Activated CD4-positive, alpha-beta T cell treated with anti-CD3 and anti-CD28 coated beads, Interleukin-2, amount 10 ng/mL, durations not matched to agents 7 days and 5 days (primary cell): Measurements from ENCODE around the gene FKBP7. TPM values are rescaled to one million over a fixed set of nuclear protein-coding genes. Genes with fewer than 3 reads are reported as not detected.
"Not testable (repeated sequence)": the region's sequence is repeated elsewhere in the genome, so short reads cannot be mapped to it uniquely, and the experiment has no call there.

Source experiments
- CTCF ChIA-PET: fragments of 350-600 bp; sonication (Branson Sonifier 250); formaldehyde crosslinking; loops from one replicate; lab custom pipeline; 2021; ENCODE audit warnings: antibody characterized with exemption; lab: Charles Lee
- POLR2A ChIA-PET: fragments of 350-600 bp; sonication (Branson Sonifier 250); formaldehyde crosslinking; loops from one replicate; lab custom pipeline; 2021; ENCODE audit warnings: antibody characterized with exemption; lab: Charles Lee
- DNase-seq: peaks from one replicate; pipeline ENCODE4 v3.0.0-alpha.2; 2020
- H3K27ac Mint-ChIP-seq: one replicate; pipeline ENCODE4 v1.8.0; 2021; ENCODE audit warnings: mild to moderate bottlenecking, moderate library complexity, mixed read lengths
- H3K27me3 Mint-ChIP-seq: one replicate; pipeline ENCODE4 v1.8.0; 2021; ENCODE audit warnings: mixed read lengths
- H3K36me3 Mint-ChIP-seq: one replicate; pipeline ENCODE4 v1.8.0; 2021; ENCODE audit warnings: low read depth, mixed read lengths
- H3K4me1 Mint-ChIP-seq: one replicate; pipeline ENCODE4 v1.8.0; 2021; ENCODE audit warnings: mixed read lengths
- H3K4me3 Mint-ChIP-seq: one replicate; pipeline ENCODE4 v1.8.0; 2021; ENCODE audit warnings: mild to moderate bottlenecking, moderate library complexity, mixed read lengths
- H3K9me3 Mint-ChIP-seq: one replicate; pipeline ENCODE4 v1.8.0; 2021; ENCODE audit warnings: mixed read lengths
- total RNA-seq, 2 experiments: library from RNA; stranded (reverse); gene quantifications; one replicate each; pipeline ENCODE4 v1.2.3, GENCODE V29; 2021

Gene FKBP7
- total RNA-seq, 2 experiments from 2014 or later = 1.4 to 2.1 TPM

- DNase-seq = no peak
- peaks cover 25% of the 10 kb centered on the region for H3K9me3 Mint-ChIP-seq
- no peak overlapping the region for H3K27ac Mint-ChIP-seq
- H3K27me3 Mint-ChIP-seq = no peaks in the 10 kb centered on the region
- H3K4me3 Mint-ChIP-seq = no peak overlapping the region
- ChIA-PET CTCF (interaction anchor here (1.3 to 2.7 kb wide), 3 partner anchors 8 to 23 kb away, joined by 4 to 13 read pairs (median 6); no protein-coding TSS in a partner anchor), POLR2A (no interaction called here)
- peaks cover 75% of the 10 kb centered on the region for H3K36me3 Mint-ChIP-seq
- peaks cover 3% of the 10 kb centered on the region for H3K4me1 Mint-ChIP-seq
Observed at GRCh38 chr2:178427458-178427857, 50.9 kb downstream of the FKBP7 start.

GRCh38 chr2:178426388-178426787 lies 52.0 kb downstream of the FKBP7 start:
- DNase-seq = no peak
- Mint-ChIP-seq H3K9me3 (peaks cover 25% of the 10 kb centered on the region), H3K4me1 (peaks cover 3% of the 10 kb centered on the region), H3K36me3 (peaks cover 73% of the 10 kb centered on the region), H3K4me3 (no peak overlapping the region), H3K27ac (no peak overlapping the region), H3K27me3 (no peaks in the 10 kb centered on the region)
- CTCF ChIA-PET = interaction anchor here (1.1 to 1.5 kb wide), 3 partner anchors 9 to 12 kb away, joined by 3 to 6 read pairs (median 6); no protein-coding TSS in a partner anchor
- POLR2A ChIA-PET = no interaction called here

GRCh38 chr2:178425255-178425827 lies 53.1 kb downstream of the FKBP7 start:
- no peak overlapping the region for H3K4me3 Mint-ChIP-seq
- DNase-seq = no peak
- ChIA-PET CTCF (interaction anchor here (1.3 to 1.5 kb wide), 3 partner anchors 9 to 11 kb away, joined by 3 to 6 read pairs (median 4); no protein-coding TSS in a partner anchor), POLR2A (no interaction called here)
- no peak overlapping the region for H3K27ac Mint-ChIP-seq
- peaks cover 68% of the 10 kb centered on the region for H3K36me3 Mint-ChIP-seq
- H3K9me3 Mint-ChIP-seq = peaks cover 25% of the 10 kb centered on the region
- no peaks in the 10 kb centered on the region for H3K27me3 Mint-ChIP-seq
- peaks cover 7% of the 10 kb centered on the region for H3K4me1 Mint-ChIP-seq

- CTCF ChIA-PET = interaction anchor here (0.9 to 2.0 kb wide), 2 partner anchors 9 to 19 kb away, joined by 3 to 11 read pairs; no protein-coding TSS in a partner anchor
- H3K27me3 Mint-ChIP-seq, H3K27ac Mint-ChIP-seq, DNase-seq, POLR2A ChIA-PET, H3K4me3 Mint-ChIP-seq: not testable (repeated sequence)
- H3K4me1 Mint-ChIP-seq = peaks cover 17% of the 10 kb centered on the region
- peaks cover 25% of the 10 kb centered on the region for H3K9me3 Mint-ChIP-seq
- peaks cover 60% of the 10 kb centered on the region for H3K36me3 Mint-ChIP-seq
Observed at GRCh38 chr2:178423746-178424145, 54.7 kb downstream of the FKBP7 start.

GRCh38 chr2:178422097-178422496 lies 56.3 kb downstream of the FKBP7 start:
- no peak for DNase-seq
- CTCF ChIA-PET = interaction anchor here (2.0 kb wide), 1 partner anchor 8 kb away, joined by 11 read pairs; no protein-coding TSS in a partner anchor
- Mint-ChIP-seq H3K4me1 (peaks cover 24% of the 10 kb centered on the region), H3K9me3 (peaks cover 25% of the 10 kb centered on the region), H3K27me3 (no peaks in the 10 kb centered on the region), H3K4me3 (no peak overlapping the region), H3K36me3 (peaks cover 46% of the 10 kb centered on the region), H3K27ac (no peak overlapping the region)
- POLR2A ChIA-PET = no interaction called here

- Mint-ChIP-seq H3K36me3 (peaks cover 40% of the 10 kb centered on the region), H3K4me3 (no peak overlapping the region), H3K27me3 (no peaks in the 10 kb centered on the region), H3K9me3 (peaks cover 12% of the 10 kb centered on the region), H3K4me1 (peaks cover 33% of the 10 kb centered on the region), H3K27ac (no peak overlapping the region)
- DNase-seq = no peak
- ChIA-PET CTCF (interaction anchor here (1.0 to 1.2 kb wide), 3 partner anchors 14 to 62 kb away, joined by 3 read pairs; no protein-coding TSS in a partner anchor), POLR2A (interaction anchor here (0.6 kb wide), 1 partner anchor 38 kb away, joined by 3 read pairs; no protein-coding TSS in a partner anchor)
Observed at GRCh38 chr2:178420463-178420999, 57.9 kb downstream of the FKBP7 start.

- no peaks in the 10 kb centered on the region for H3K27me3 Mint-ChIP-seq
- H3K9me3 Mint-ChIP-seq = no peaks in the 10 kb centered on the region
- DNase-seq = peak; percentile 54
- ChIA-PET CTCF (interaction anchor here (0.6 to 2.2 kb wide), 13 partner anchors 9 to 307 kb away, joined by 3 to 13 read pairs (median 3); partner anchors contain the start of gene RBM45), POLR2A (interaction anchor here (1.0 kb wide), 1 partner anchor 145 kb away, joined by 3 read pairs; no protein-coding TSS in a partner anchor)
- no peak overlapping the region for H3K27ac Mint-ChIP-seq
- peaks cover 28% of the 10 kb centered on the region for H3K36me3 Mint-ChIP-seq
- peaks cover 39% of the 10 kb centered on the region for H3K4me1 Mint-ChIP-seq
- no peak overlapping the region for H3K4me3 Mint-ChIP-seq
Observed at GRCh38 chr2:178419123-178419522, 59.3 kb downstream of the FKBP7 start.

- Mint-ChIP-seq H3K27me3 (no peaks in the 10 kb centered on the region), H3K4me1 (peaks cover 39% of the 10 kb centered on the region), H3K36me3 (peaks cover 24% of the 10 kb centered on the region), H3K27ac (no peak overlapping the region), H3K9me3 (no peaks in the 10 kb centered on the region), H3K4me3 (no peak overlapping the region)
- POLR2A ChIA-PET = interaction anchor here (0.8 kb wide), 1 partner anchor 32 kb away, joined by 3 read pairs; the partner anchor contains the start of gene PRKRA
- CTCF ChIA-PET = interaction anchor here (0.8 to 2.2 kb wide), 7 partner anchors 10 to 305 kb away, joined by 3 to 13 read pairs (median 3); no protein-coding TSS in a partner anchor
- no peak for DNase-seq
Observed at GRCh38 chr2:178418426-178418825, 60.0 kb downstream of the FKBP7 start.

- Mint-ChIP-seq H3K4me3 (no peak overlapping the region), H3K9me3 (no peaks in the 10 kb centered on the region), H3K27me3 (no peaks in the 10 kb centered on the region), H3K36me3 (peaks cover 23% of the 10 kb centered on the region), H3K4me1 (peaks cover 44% of the 10 kb centered on the region), H3K27ac (no peak overlapping the region)
- POLR2A ChIA-PET = no interaction called here
- DNase-seq = no peak
- CTCF ChIA-PET = interaction anchor here (1.1 to 2.2 kb wide), 5 partner anchors 11 to 38 kb away, joined by 3 to 13 read pairs (median 3); no protein-coding TSS in a partner anchor
Observed at GRCh38 chr2:178417916-178418315, 60.5 kb downstream of the FKBP7 start.

- CTCF ChIA-PET = interaction anchor here (1.1 to 4.0 kb wide), 4 partner anchors 9 to 34 kb away, joined by 3 to 26 read pairs (median 5); no protein-coding TSS in a partner anchor
- no peaks in the 10 kb centered on the region for H3K9me3 Mint-ChIP-seq
- DNase-seq = no peak
- peaks cover 11% of the 10 kb centered on the region for H3K36me3 Mint-ChIP-seq
- H3K27ac Mint-ChIP-seq = no peak overlapping the region
- peaks cover 50% of the 10 kb centered on the region for H3K4me1 Mint-ChIP-seq
- H3K4me3 Mint-ChIP-seq = no peak overlapping the region
- POLR2A ChIA-PET = no interaction called here
- no peaks in the 10 kb centered on the region for H3K27me3 Mint-ChIP-seq
Observed at GRCh38 chr2:178415979-178416378, 62.4 kb downstream of the FKBP7 start.

- CTCF ChIA-PET = interaction anchor here (0.6 to 4.0 kb wide), 38 partner anchors 9 to 303 kb away, joined by 3 to 52 read pairs (median 5); partner anchors contain the start of genes PJVK, PLEKHA3, PRKRA and RBM45
- H3K27me3 Mint-ChIP-seq = no peaks in the 10 kb centered on the region
- peak; percentile 86 for DNase-seq
- H3K36me3 Mint-ChIP-seq = peaks cover 9% of the 10 kb centered on the region
- H3K27ac Mint-ChIP-seq = peak overlapping the region; percentile 99
- H3K9me3 Mint-ChIP-seq = no peaks in the 10 kb centered on the region
- peaks cover 45% of the 10 kb centered on the region for H3K4me1 Mint-ChIP-seq
- H3K4me3 Mint-ChIP-seq = peak overlapping the region; percentile 95
- POLR2A ChIA-PET = interaction anchor here (1.0 to 2.4 kb wide), 3 partner anchors 10 to 36 kb away, joined by 3 to 14 read pairs (median 5); partner anchors contain the start of genes PJVK and PRKRA
Observed at GRCh38 chr2:178414266-178415247, 63.8 kb downstream of the FKBP7 start.
